Panc1 (cell line): Measurements from ENCODE around the gene SLC38A4. TPM values are rescaled to one million over a fixed set of nuclear protein-coding genes. Genes with fewer than 3 reads are reported as not detected.

ENCODE experiments used
- ATAC-seq: fragments of 200-7000 bp; cut with Tn5 transposase; 2 replicates; pipeline ENCODE4 v1.9.1; 2020; ENCODE audit warnings: mild to moderate bottlenecking, moderate library complexity
- BruUV-seq: library from RNA; stranded (reverse); fragments of 400-500 nt; replicated peaks from 2 replicates; lab custom pipeline; 2021; lab: Mats Ljungman, UMichigan
- CTCF ChIA-PET: fragments of 300-600 bp; sonication (Branson Sonifier 250); formaldehyde crosslinking; loops from one replicate; lab custom pipeline; 2022; ENCODE audit warnings: antibody characterized with exemption; lab: Charles Lee
- POLR2A ChIA-PET: fragments of 300-600 bp; sonication (Branson Sonifier 250); formaldehyde crosslinking; loops from one replicate; lab custom pipeline; 2022; ENCODE audit warnings: antibody characterized with exemption; lab: Charles Lee
- DNase-seq: peaks from one replicate; pipeline ENCODE4 v3.0.0-alpha.2; 2010; ENCODE audit warnings: low read depth, low spot score
- H3K27ac ChIP-seq: 2 replicates; pipeline ENCODE4 v1.5.1; 2011; ENCODE audit warnings: mild to moderate bottlenecking, low read length, inconsistent platforms
- H3K27me3 ChIP-seq: fragments of 200-500 bp; sonication (Bioruptor generic); 2 replicates; pipeline ENCODE4 v1.6.0; 2014; ENCODE audit warnings: low read length, inconsistent platforms; ENCODE audit not compliant: control insufficient read depth, insufficient read depth
- H3K36me3 ChIP-seq: fragments of 200-500 bp; sonication (Bioruptor generic); 2 replicates; pipeline ENCODE4 v1.5.1; 2014; ENCODE audit warnings: inconsistent platforms, mild to moderate bottlenecking, low read length, moderate library complexity; ENCODE audit not compliant: control insufficient read depth, insufficient read depth
- H3K4me1 ChIP-seq: 2 replicates; pipeline ENCODE4 v1.5.1; 2011; ENCODE audit warnings: inconsistent platforms, mild to moderate bottlenecking, low read length, moderate library complexity; ENCODE audit not compliant: control insufficient read depth, insufficient read depth
- H3K4me3 ChIP-seq, 2 experiments: 2 replicates each; pipeline ENCODE4 v1.5.1; 2011 to 2012; ENCODE audit warnings: low read depth in 2 of 2, low read length in 2 of 2, mild to moderate bottlenecking in 2 of 2, inconsistent platforms in 1 of 2, moderate library complexity in 1 of 2
- H3K9me3 ChIP-seq: fragments of 200-500 bp; sonication (Bioruptor generic); 2 replicates; pipeline ENCODE4 v1.5.1; 2014; ENCODE audit warnings: low read depth, mild to moderate bottlenecking, inconsistent platforms, low read length, moderate library complexity; ENCODE audit not compliant: control insufficient read depth, insufficient read depth
- CTCF ChIP-seq: fragments of 450-650 bp; IDR thresholded peaks from 2 replicates; pipeline ENCODE4 v1.5.1; 2017; ENCODE audit warnings: mild to moderate bottlenecking
- POLR2AphosphoS5 ChIP-seq: IDR thresholded peaks from 2 replicates; pipeline ENCODE4 v1.6.1; 2012; ENCODE audit warnings: mild to moderate bottlenecking, low read depth, low read length, moderate library complexity
- REST ChIP-seq, 2 experiments: IDR thresholded peaks; 2 replicates each; pipeline ENCODE4 v1.6.1; 2011 to 2012; ENCODE audit warnings: low read depth in 2 of 2, control low read depth in 1 of 2, low read length in 1 of 2, mild to moderate bottlenecking in 1 of 2, moderate library complexity in 1 of 2; ENCODE audit not compliant: insufficient read depth in 1 of 2
- SIN3A ChIP-seq: IDR thresholded peaks from 2 replicates; pipeline ENCODE4 v1.6.1; 2012; ENCODE audit warnings: low read depth, mild to moderate bottlenecking, low read length, moderate library complexity, borderline replicate concordance; ENCODE audit not compliant: insufficient read depth
- TCF7L2 ChIP-seq: IDR thresholded peaks from 2 replicates; pipeline ENCODE4 v1.6.1; 2011; ENCODE audit warnings: mild to moderate bottlenecking, low read depth, low read length, inconsistent platforms
- in situ Hi-C: cut with HindIII; loops from 2 replicates; pipeline ENCODE4 v1.10.0; 2016; ENCODE audit warnings: low sequenced_read_pairs, low pct_unique_long_range_greater_than_20kb
- intact Hi-C: fragments of 100-400 bp; cut with micrococcal nuclease; formaldehyde crosslinking; loops from one replicate; pipeline ENCODE4 v1.10.0; 2022; ENCODE audit not compliant: unreplicated experiment
- total RNA-seq: library from RNA; stranded (reverse); gene quantifications from one replicate; pipeline ENCODE4 v1.2.1, GENCODE V29; 2021; ENCODE audit not compliant: unreplicated experiment

SLC38A4 gene
- total RNA-seq, 1 experiment from 2014 or later, result 2.5 TPM

- Histone ChIP-seq H3K9me3 (no peaks in the 10 kb centered on the region), H3K36me3 (no peaks in the 10 kb centered on the region), H3K4me3 (no peak overlapping the region), H3K27ac (no peak overlapping the region), H3K4me1 (no peaks in the 10 kb centered on the region), H3K27me3 (no peaks in the 10 kb centered on the region)
- ATAC-seq (no peak), DNase-seq (no peak)
- TF ChIP-seq TCF7L2 (no peak), CTCF (no peak), REST (IDR thresholded peaks at IDR 0.05; ENCODE audit: insufficient read depth in 1 of 2, low read depth in 2 of 2, low read length in 1 of 2) (no peak), SIN3A (no peak), POLR2AphosphoS5 (no peak)
- no TSS peak for BruUV-seq
- ChIA-PET CTCF (no interaction called here), POLR2A (no interaction called here)
- in situ Hi-C loops, result no loop called here
- intact Hi-C loops, result no loop called here
Observed at GRCh38 chr12:46763230-46763629, 62.6 kb downstream of the SLC38A4 start.

GRCh38 chr12:46754550-46754949 lies 71.2 kb downstream of the SLC38A4 start:
- BruUV-seq, result no TSS peak
- H3K36me3 ChIP-seq, result no peaks in the 10 kb centered on the region
- TF ChIP-seq TCF7L2 (no peak), CTCF (no peak), REST (IDR thresholded peaks at IDR 0.05; ENCODE audit: insufficient read depth in 1 of 2, low read depth in 2 of 2, low read length in 1 of 2) (no peak), SIN3A (no peak), POLR2AphosphoS5 (no peak)

More at GRCh38 chr12:46754550-46754949, 71.2 kb downstream of the SLC38A4 start:
- DNase-seq (no peak), ATAC-seq (no peak)
- Histone ChIP-seq H3K4me3 (no peak overlapping the region), H3K4me1 (no peaks in the 10 kb centered on the region), H3K27ac (no peak overlapping the region), H3K9me3 (no peaks in the 10 kb centered on the region), H3K27me3 (no peaks in the 10 kb centered on the region)
- intact Hi-C loops, result no loop called here
- POLR2A ChIA-PET, result no interaction called here
- CTCF ChIA-PET, result no interaction called here
- in situ Hi-C loops, result no loop called here
